Retinal pigment epithelial cell (primary cell): ENCODE measurements around the gene SLC19A3.

Experiments
- DNase-seq: peaks from one replicate; pipeline ENCODE4 v3.0.0-alpha.2; 2010; ENCODE audit warnings: low read depth
- H3K4me3 ChIP-seq: 2 replicates; pipeline ENCODE4 v1.5.1; 2011; ENCODE audit warnings: mild to moderate bottlenecking, low read length, control low read depth, moderate library complexity
- TF ChIP-seq, protein P1 (sequence below): conservative IDR thresholded peaks from 2 replicates; pipeline ENCODE4 v1.5.1; 2011; ENCODE audit warnings: low read depth, low read length, control low read depth, inconsistent platforms

The SLC19A3 gene

DNA sequence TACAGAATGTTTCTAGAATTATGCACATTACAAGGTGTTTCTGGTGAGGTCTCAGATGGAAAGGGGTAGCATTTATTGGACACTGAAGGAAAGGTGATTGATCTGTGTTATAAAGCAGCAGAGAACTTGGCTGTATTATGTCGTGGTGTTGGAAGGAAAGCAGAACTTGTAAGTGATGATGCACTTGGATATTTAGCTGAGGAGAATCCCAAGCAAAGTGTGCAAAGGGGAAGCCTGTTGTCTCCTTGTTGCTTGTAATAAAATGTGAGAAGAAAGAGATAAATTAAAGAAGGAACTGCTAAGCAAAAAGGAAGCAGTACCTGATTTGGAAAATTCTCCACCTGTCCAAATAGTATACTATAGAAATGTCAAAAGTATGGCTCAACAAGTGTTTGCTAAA is 63.4 kb downstream of the SLC19A3 start:
- no peak overlapping the region for H3K4me3 ChIP-seq
- no peak for DNase-seq
- TF ChIP-seq, protein P1, sequence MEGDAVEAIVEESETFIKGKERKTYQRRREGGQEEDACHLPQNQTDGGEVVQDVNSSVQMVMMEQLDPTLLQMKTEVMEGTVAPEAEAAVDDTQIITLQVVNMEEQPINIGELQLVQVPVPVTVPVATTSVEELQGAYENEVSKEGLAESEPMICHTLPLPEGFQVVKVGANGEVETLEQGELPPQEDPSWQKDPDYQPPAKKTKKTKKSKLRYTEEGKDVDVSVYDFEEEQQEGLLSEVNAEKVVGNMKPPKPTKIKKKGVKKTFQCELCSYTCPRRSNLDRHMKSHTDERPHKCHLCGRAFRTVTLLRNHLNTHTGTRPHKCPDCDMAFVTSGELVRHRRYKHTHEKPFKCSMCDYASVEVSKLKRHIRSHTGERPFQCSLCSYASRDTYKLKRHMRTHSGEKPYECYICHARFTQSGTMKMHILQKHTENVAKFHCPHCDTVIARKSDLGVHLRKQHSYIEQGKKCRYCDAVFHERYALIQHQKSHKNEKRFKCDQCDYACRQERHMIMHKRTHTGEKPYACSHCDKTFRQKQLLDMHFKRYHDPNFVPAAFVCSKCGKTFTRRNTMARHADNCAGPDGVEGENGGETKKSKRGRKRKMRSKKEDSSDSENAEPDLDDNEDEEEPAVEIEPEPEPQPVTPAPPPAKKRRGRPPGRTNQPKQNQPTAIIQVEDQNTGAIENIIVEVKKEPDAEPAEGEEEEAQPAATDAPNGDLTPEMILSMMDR, result no peak

GRCh38 chr2:227653419-227653818 is 64.4 kb downstream of the SLC19A3 start:
- DNase-seq, result no peak
- TF ChIP-seq, protein P1, result no peak
- no peak overlapping the region for H3K4me3 ChIP-seq

- TF ChIP-seq, protein P1, result no peak
- H3K4me3 ChIP-seq, result no peak overlapping the region
- DNase-seq, result no peak
Measured at GRCh38 chr2:227643990-227644551, 73.8 kb downstream of the SLC19A3 start.

DNA sequence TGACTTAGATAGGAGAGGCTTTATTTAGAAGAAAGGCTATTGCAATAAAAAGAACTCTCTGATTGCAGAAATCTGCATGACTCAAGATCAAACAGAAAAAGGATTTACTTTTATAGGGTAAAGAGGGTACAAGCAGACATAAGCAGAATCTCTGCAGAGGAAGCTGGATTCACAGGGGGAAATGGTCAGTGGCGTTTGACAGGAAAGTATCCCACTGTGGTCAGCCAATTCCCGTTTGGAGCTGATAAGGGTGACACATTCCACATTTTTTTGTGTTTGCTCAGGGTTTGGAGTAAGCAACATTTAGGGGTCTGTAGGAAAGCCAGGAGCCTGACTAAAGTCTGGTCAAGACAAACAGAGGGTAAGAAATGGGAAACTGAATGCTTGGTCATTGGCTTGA is 75.2 kb downstream of the SLC19A3 start:
- no peak overlapping the region for H3K4me3 ChIP-seq
- TF ChIP-seq, protein P1, result no peak
- no peak for DNase-seq

DNA sequence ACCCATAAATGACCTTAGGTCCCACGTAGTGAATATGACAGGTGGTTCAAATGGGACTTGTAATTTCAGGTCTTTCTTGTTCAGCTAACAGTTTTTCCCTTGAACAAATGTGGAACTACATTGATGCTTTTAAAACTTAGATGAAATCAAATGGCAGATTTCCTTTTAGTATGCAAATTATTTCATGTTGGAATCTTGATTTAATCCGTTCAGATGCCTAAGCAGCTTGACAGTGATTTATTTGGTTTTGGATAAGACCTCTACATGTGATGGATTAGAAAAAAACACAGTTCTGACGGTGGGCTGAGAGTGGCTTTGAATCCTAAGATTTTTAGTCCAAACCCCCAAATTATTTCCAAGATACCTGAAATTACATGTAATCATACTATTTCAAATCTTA is 83.6 kb downstream of the SLC19A3 start:
- no peak overlapping the region for H3K4me3 ChIP-seq
- TF ChIP-seq, protein P1, result no peak
- no peak for DNase-seq
